HG03432 (cell line): Measurements from ENCODE around the gene APOC4.
"Not testable (repeated sequence)": the region's sequence is repeated elsewhere in the genome, so short reads cannot be mapped to it uniquely, and the experiment has no call there.

Experiments used
- ATAC-seq: cut with Tn5 transposase; IDR thresholded peaks from one replicate; pipeline ENCODE4 v1.9.1; 2021; ENCODE audit warnings: mild to moderate bottlenecking, moderate library complexity; ENCODE audit not compliant: unreplicated experiment

Gene APOC4

GRCh38 chr19:44957526-44957925 is 15.5 kb downstream of the APOC4 start:
- ATAC-seq, result no peak

- no peak for ATAC-seq
These were observed 16.1 kb downstream of the APOC4 start for GRCh38 chr19:44958090-44958489.

GRCh38 chr19:44959691-44960090 is 17.7 kb downstream of the APOC4 start:
- ATAC-seq, result no peak

- no peak for ATAC-seq
These were observed 19.1 kb downstream of the APOC4 start for GRCh38 chr19:44960906-44961728.

- ATAC-seq, result no peak
These were observed 19.8 kb downstream of the APOC4 start for GRCh38 chr19:44961821-44962220.

- ATAC-seq, result no peak
These were observed 26.1 kb downstream of the APOC4 start for GRCh38 chr19:44968118-44968517.

- ATAC-seq, result no peak
These were observed 26.6 kb downstream of the APOC4 start for GRCh38 chr19:44968670-44969069.

GRCh38 chr19:44969437-44969836 is 27.4 kb downstream of the APOC4 start:
- ATAC-seq, result no peak

GRCh38 chr19:44971451-44971850 is 29.4 kb downstream of the APOC4 start:
- ATAC-seq, result not testable (repeated sequence)

GRCh38 chr19:44972802-44973201 is 30.8 kb downstream of the APOC4 start:
- ATAC-seq, result no peak

GRCh38 chr19:44973982-44974735 is 32.1 kb downstream of the APOC4 start:
- ATAC-seq, result no peak

- no peak for ATAC-seq
These were observed 32.8 kb downstream of the APOC4 start for GRCh38 chr19:44974857-44975256.

- ATAC-seq, result no peak
These were observed 33.4 kb downstream of the APOC4 start for GRCh38 chr19:44975444-44975843.

GRCh38 chr19:44984005-44984404 is 42.0 kb downstream of the APOC4 start:
- no peak for ATAC-seq

- no peak for ATAC-seq
These were observed 43.4 kb downstream of the APOC4 start for GRCh38 chr19:44985445-44985844.

- no peak for ATAC-seq
These were observed 44.4 kb downstream of the APOC4 start for GRCh38 chr19:44986389-44986788.

GRCh38 chr19:44987148-44987675 is 45.2 kb downstream of the APOC4 start:
- ATAC-seq, result no peak

GRCh38 chr19:44988273-44988672 is 46.2 kb downstream of the APOC4 start:
- no peak for ATAC-seq

GRCh38 chr19:44988896-44989556 is 47.0 kb downstream of the APOC4 start:
- ATAC-seq, result no peak

GRCh38 chr19:44990459-44990858 is 48.4 kb downstream of the APOC4 start:
- no peak for ATAC-seq

GRCh38 chr19:44990966-44991365 is 48.9 kb downstream of the APOC4 start:
- ATAC-seq, result no peak
